ENCODE measurements around the gene ASTN2. TPM values are rescaled to one million over a fixed set of nuclear protein-coding genes. Genes with fewer than 3 reads are reported as not detected.

ASTN2 gene
- total RNA-seq, 6 experiments from 2014 or later, result 0.91 to 3.1 (median 2.5) TPM

DNA sequence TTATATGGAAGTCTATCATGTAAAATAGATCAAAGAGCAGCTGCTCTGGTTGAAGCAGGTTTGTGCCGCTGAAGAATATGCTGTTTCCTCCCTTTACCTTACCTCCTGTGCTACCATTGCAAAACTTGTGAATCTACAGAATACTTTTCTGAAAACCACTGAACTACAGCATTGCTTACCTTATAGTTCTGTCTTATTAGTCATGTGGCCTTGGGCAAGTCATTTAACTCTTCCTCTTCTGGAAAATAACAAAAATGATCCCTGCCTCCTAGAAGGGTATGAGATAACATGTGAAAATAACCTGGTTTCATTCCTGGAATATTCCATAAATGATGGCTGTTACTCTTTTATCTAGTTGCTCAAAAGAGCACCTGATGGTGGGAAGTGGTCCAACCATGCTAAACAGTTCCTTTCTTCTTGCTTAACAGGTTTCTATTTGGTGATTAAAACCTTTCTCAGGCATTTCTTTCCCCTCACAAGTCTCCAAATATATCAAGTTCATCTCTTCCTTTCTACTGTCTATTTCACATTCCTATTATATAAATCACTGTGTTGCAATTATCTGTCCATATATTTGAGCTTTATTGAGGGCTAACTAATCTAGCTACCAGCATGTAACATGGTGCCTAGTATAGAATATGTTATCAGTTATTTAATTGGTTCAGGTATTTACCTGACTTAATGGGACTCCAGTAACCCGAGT, 712.8 kb downstream of the ASTN2 start:
- H3K9me3 ChIP-seq, result no peaks in the 10 kb centered on the region
- H3K36me3 ChIP-seq, result peaks cover 0 to 18% (median 12%) of the 10 kb centered on the region in 4 donors
- intact Hi-C loops (cut with DNase I), result no loop called here
- 68% methylated on average over 2 of the region's 2 CpGs for WGBS (ENCODE audit: insufficient coverage, low coverage, low lambda C conversion rate, missing lambda C conversion rate)
- no peak for ATAC-seq
- no peaks in the 10 kb centered on the region for H3K27me3 ChIP-seq
- H3K27ac ChIP-seq, result no peak overlapping the region
- TF ChIP-seq, protein P1, sequence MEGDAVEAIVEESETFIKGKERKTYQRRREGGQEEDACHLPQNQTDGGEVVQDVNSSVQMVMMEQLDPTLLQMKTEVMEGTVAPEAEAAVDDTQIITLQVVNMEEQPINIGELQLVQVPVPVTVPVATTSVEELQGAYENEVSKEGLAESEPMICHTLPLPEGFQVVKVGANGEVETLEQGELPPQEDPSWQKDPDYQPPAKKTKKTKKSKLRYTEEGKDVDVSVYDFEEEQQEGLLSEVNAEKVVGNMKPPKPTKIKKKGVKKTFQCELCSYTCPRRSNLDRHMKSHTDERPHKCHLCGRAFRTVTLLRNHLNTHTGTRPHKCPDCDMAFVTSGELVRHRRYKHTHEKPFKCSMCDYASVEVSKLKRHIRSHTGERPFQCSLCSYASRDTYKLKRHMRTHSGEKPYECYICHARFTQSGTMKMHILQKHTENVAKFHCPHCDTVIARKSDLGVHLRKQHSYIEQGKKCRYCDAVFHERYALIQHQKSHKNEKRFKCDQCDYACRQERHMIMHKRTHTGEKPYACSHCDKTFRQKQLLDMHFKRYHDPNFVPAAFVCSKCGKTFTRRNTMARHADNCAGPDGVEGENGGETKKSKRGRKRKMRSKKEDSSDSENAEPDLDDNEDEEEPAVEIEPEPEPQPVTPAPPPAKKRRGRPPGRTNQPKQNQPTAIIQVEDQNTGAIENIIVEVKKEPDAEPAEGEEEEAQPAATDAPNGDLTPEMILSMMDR (IDR thresholded peaks at IDR 0.05), result no peak
- TF ChIP-seq POLR2A (IDR thresholded peaks at IDR 0.05), result no peak
- no peak overlapping the region for H3K4me3 ChIP-seq
- H3K4me1 ChIP-seq, result no peaks in the 10 kb centered on the region
- no peak for DNase-seq

DNA sequence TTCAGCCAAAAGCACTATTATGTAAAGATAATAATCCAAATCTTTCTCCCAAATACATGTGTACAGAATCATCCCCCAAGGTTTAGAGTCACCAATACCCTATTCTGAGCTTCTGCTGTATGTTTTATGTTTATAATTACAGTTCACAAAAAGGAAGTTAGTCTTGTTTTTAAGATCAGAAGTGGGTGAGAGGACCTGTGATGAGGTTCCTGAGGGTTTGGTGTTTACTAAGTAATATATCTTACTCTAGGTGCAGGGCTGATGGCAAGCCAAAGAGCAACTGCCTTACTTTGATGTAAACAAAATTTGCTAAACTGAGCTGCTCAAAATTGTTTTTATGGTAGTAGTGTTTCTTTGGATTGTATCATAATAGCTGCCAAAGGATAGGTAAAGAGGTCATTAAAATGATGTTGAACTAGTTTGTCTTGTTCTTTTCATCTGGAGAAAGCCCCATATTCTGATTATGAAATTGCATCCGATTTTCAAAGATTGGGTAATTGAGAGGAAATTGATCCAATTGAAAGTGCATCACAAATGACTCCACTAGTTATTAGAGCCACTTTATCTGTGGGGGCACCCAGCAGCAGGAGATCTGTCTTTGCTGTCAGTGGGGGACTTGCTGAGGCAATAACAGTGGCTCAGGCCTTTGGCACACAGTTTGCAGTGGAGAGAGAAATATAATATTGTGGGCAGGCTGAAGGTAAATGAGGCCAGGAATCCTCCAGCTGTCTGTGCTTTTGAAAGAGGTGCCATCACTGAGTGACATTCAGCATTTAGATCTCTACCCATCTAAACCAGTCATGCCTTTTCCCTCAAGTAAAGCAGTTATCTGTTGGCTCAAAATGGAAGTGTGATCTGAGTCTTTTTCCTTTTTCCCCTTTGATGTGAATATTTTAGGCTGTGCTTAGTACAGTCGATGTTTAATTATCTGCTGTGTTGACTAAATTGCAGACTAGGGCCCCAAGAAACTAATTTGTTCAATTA, 713.7 kb downstream of the ASTN2 start:
- no peaks in the 10 kb centered on the region for H3K4me1 ChIP-seq
- no peak for DNase-seq
- no peak overlapping the region for H3K27ac ChIP-seq
- WGBS (ENCODE audit: insufficient coverage, low coverage, low lambda C conversion rate, missing lambda C conversion rate), result 55% methylated on average over 2 of the region's 2 CpGs
- no peak overlapping the region for H3K4me3 ChIP-seq
- H3K27me3 ChIP-seq, result no peaks in the 10 kb centered on the region
- TF ChIP-seq, protein P1 (IDR thresholded peaks at IDR 0.05), result no peak
- TF ChIP-seq POLR2A (IDR thresholded peaks at IDR 0.05), result no peak
- peaks cover 0 to 18% (median 12%) of the 10 kb centered on the region in 4 donors for H3K36me3 ChIP-seq
- no peaks in the 10 kb centered on the region for H3K9me3 ChIP-seq
- ATAC-seq, result no peak
- intact Hi-C loops (cut with DNase I), result no loop called here

DNA sequence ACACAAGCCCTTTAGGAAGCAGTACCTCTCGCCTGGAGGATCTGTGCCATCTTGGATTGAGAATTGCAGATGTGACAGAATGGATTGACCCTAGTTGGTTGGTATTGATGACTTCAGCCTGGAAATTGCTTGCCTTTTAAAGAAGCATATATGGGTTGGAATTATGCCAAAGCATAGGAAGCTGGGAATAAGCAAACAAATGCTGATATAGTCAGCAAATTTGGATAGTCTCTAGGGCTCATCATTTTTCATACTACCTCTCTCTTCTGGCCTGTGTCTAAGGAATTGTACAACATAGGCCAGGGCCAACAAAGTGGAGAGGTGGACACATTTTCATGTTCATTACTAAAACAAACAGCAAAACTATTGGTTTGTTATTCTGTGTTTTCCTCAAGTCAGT, 714.6 kb downstream of the ASTN2 start:
- Histone ChIP-seq H3K27me3 (no peaks in the 10 kb centered on the region), H3K4me1 (no peaks in the 10 kb centered on the region), H3K36me3 (peaks cover 0 to 18% (median 12%) of the 10 kb centered on the region in 4 donors), H3K4me3 (no peak overlapping the region), H3K27ac (no peak overlapping the region), H3K9me3 (no peaks in the 10 kb centered on the region)
- ATAC-seq (no peak), DNase-seq (no peak)
- TF ChIP-seq POLR2A (IDR thresholded peaks at IDR 0.05), result no peak
- TF ChIP-seq, protein P1 (IDR thresholded peaks at IDR 0.05), result no peak
- intact Hi-C loops (cut with DNase I), result no loop called here
- 100% methylated on average over 1 of the region's 1 CpG for WGBS (ENCODE audit: insufficient coverage, low coverage, low lambda C conversion rate, missing lambda C conversion rate)

DNA sequence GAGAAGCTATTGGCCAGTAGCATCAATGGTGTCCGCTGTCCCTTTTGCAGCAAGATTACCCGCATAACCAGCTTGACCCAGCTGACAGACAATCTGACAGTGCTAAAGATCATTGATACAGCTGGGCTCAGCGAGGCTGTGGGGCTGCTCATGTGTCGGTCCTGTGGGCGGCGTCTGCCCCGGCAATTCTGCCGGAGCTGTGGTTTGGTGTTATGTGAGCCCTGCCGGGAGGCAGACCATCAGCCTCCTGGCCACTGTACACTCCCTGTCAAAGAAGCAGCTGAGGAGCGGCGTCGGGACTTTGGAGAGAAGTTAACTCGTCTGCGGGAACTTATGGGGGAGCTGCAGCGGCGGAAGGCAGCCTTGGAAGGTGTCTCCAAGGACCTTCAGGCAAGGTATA, 717.0 kb downstream of the ASTN2 start:
- TF ChIP-seq POLR2A (IDR thresholded peaks at IDR 0.05), result no peak
- TF ChIP-seq, protein P1 (IDR thresholded peaks at IDR 0.05), result no peak
- WGBS (ENCODE audit: insufficient coverage, low coverage, low lambda C conversion rate, missing lambda C conversion rate), result 97% methylated on average over 7 of the region's 16 CpGs

More for the DNA sequence above, 717.0 kb downstream of the ASTN2 start:
- H3K4me1 ChIP-seq, result no peaks in the 10 kb centered on the region
- no peaks in the 10 kb centered on the region for H3K9me3 ChIP-seq
- ATAC-seq (no peak), DNase-seq (no peak)
- H3K27ac ChIP-seq, result no peak overlapping the region
- no peak overlapping the region for H3K4me3 ChIP-seq
- H3K36me3 ChIP-seq, result peaks cover 0 to 18% (median 12%) of the 10 kb centered on the region in 4 donors
- no peaks in the 10 kb centered on the region for H3K27me3 ChIP-seq
- intact Hi-C loops (cut with DNase I), result no loop called here

All from right lobe of liver (tissue), 6 donors.